HFF-Myc (cell line): ENCODE data around the gene PREB.

Source experiments
- DNase-seq: peaks from one replicate; pipeline ENCODE4 v3.0.0-alpha.2; 2011; ENCODE audit warnings: low read depth; ENCODE audit errors: extremely low read depth
- H3K4me3 ChIP-seq: replicated peaks from 2 replicates; pipeline ENCODE4 v1.5.1; 2011; ENCODE audit warnings: low read depth, mild to moderate bottlenecking, control low read depth, low read length
- CTCF ChIP-seq: IDR thresholded peaks from 2 replicates; pipeline ENCODE4 v1.5.1; 2012; ENCODE audit warnings: mild to moderate bottlenecking, low read depth, low read length, control low read depth; ENCODE audit errors: missing control alignments

The PREB gene

GRCh38 chr2:27134781-27135477, 493 bp upstream of the PREB start:
- DNase-seq, result no peak
- H3K4me3 ChIP-seq, result peak overlapping the region; percentile 94
- no peak for TF ChIP-seq CTCF

- TF ChIP-seq CTCF, result no peak
- no peak for DNase-seq
- H3K4me3 ChIP-seq, result peak overlapping the region; percentile 94
Measured at GRCh38 chr2:27133195-27133875, 1.1 kb downstream of the PREB start.

GRCh38 chr2:27131429-27131828, 3.0 kb downstream of the PREB start:
- TF ChIP-seq CTCF, result no peak
- H3K4me3 ChIP-seq, result no peak overlapping the region
- DNase-seq, result no peak

GRCh38 chr2:27130396-27130795, 4.0 kb downstream of the PREB start:
- TF ChIP-seq CTCF, result no peak
- DNase-seq, result no peak
- no peak overlapping the region for H3K4me3 ChIP-seq

GRCh38 chr2:27128668-27129571, 5.5 kb downstream of the PREB start:
- no peak overlapping the region for H3K4me3 ChIP-seq
- no peak for TF ChIP-seq CTCF
- DNase-seq, result no peak

GRCh38 chr2:27127883-27128667, 6.4 kb downstream of the PREB start:
- no peak for DNase-seq
- H3K4me3 ChIP-seq, result no peak overlapping the region

More at GRCh38 chr2:27127883-27128667, 6.4 kb downstream of the PREB start:
- TF ChIP-seq CTCF, result no peak
